Immature natural killer cell (primary cell): ENCODE data around the gene NFS1. TPM values are rescaled to one million over a fixed set of nuclear protein-coding genes. Genes with fewer than 3 reads are reported as not detected.
"Not testable (repeated sequence)": the region's sequence is repeated elsewhere in the genome, so short reads cannot be mapped to it uniquely, and the experiment has no call there.

Experiments
- DNase-seq, 3 donors: peaks; one replicate each; pipeline ENCODE4 v3.0.0; 2022; ENCODE audit warnings: mixed read lengths in 1 of 3
- H3K27ac Mint-ChIP-seq, 6 donors: one replicate each; pipeline ENCODE4 v1.8.0; 2020; ENCODE audit warnings: mixed read lengths in 6 of 6, mild to moderate bottlenecking in 5 of 6, inconsistent platforms in 4 of 6, moderate library complexity in 3 of 6
- H3K27me3 Mint-ChIP-seq, 3 donors: one replicate each; pipeline ENCODE4 v1.8.0; 2020 to 2021; ENCODE audit warnings: low read depth in 3 of 3, mild to moderate bottlenecking in 3 of 3, mixed read lengths in 3 of 3, moderate library complexity in 3 of 3, inconsistent platforms in 1 of 3
- H3K36me3 Mint-ChIP-seq, 3 donors: one replicate each; pipeline ENCODE4 v1.8.0; 2020; ENCODE audit warnings: mixed read lengths in 3 of 3, inconsistent platforms in 2 of 3, mild to moderate bottlenecking in 2 of 3
- H3K4me1 Mint-ChIP-seq, 2 donors: one replicate each; pipeline ENCODE4 v1.8.0; 2020; ENCODE audit warnings: inconsistent platforms in 2 of 2, mild to moderate bottlenecking in 2 of 2, mixed read lengths in 2 of 2, moderate library complexity in 1 of 2
- H3K4me3 Mint-ChIP-seq, 5 donors: one replicate each; pipeline ENCODE4 v1.8.0; 2020; ENCODE audit warnings: mild to moderate bottlenecking in 5 of 5, mixed read lengths in 5 of 5, inconsistent platforms in 3 of 5, moderate library complexity in 3 of 5
- H3K9me3 Mint-ChIP-seq, 6 donors: one replicate each; pipeline ENCODE4 v1.8.0; 2020; ENCODE audit warnings: mild to moderate bottlenecking in 6 of 6, mixed read lengths in 6 of 6, inconsistent platforms in 4 of 6, moderate library complexity in 3 of 6
- polyA plus RNA-seq, 3 donors: library from polyadenylated mRNA; unstranded; fragments of 300-500 nt; fragmentation: Illumina TruSeq; gene quantifications; one replicate each; pipeline ENCODE4 v1.2.3, GENCODE V29; 2021

NFS1 gene
- polyA plus RNA-seq, 3 donors from 2014 or later, result 8.1 to 21.3 (median 20.0) TPM

GRCh38 chr20:35711588-35712209, 12.5 kb upstream of the NFS1 start:
- H3K36me3 Mint-ChIP-seq, result peaks cover 26 to 59% (median 38%) of the 10 kb centered on the region in 3 donors
- H3K9me3 Mint-ChIP-seq, result no peaks in the 10 kb centered on the region
- no peak for DNase-seq
- peaks cover 6 to 38% (median 15%) of the 10 kb centered on the region in 3 donors for H3K27me3 Mint-ChIP-seq
- H3K4me1 Mint-ChIP-seq, result peaks cover 47 to 80% of the 10 kb centered on the region in 2 donors
- H3K4me3 Mint-ChIP-seq, result peak overlapping the region in 3 of 5 donors; percentile 35 to 65 (median 36)
- H3K27ac Mint-ChIP-seq, result peak overlapping the region; percentile 34 to 83 (median 54)

DNA sequence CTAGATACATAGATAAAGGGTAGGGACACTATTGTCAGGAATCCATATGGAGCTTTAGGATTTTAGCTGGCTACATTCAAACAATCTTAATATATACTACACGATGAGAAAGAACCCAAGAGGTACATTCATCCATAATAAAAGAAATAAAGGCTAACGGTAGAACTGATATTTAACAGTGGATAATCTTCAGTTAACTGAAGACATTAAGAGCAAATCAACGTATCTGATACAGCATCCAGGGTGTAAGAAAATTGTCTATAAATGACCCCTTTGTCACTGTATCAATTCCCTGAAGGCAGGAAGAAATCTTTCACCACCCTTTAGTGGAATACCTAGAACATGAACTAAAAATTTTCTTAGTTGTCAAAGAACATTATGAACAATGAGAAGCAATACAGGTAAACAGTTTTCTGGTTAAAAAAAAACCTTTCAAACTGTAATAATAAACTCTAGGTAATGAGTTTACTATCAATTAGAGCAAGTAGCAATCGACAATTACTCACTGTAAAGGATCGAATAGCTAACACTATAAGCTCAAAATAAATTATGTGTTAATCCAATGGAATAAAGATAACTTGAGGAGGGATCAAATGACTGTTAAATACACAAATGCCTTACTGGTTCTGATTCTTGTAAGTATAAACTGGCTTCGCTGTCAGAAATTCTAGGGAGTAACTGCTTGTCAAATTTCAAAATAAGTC, 11.9 kb upstream of the NFS1 start:
- Mint-ChIP-seq H3K9me3 (no peaks in the 10 kb centered on the region), H3K36me3 (peaks cover 24 to 58% (median 34%) of the 10 kb centered on the region in 3 donors), H3K27me3 (peaks cover 4 to 38% (median 17%) of the 10 kb centered on the region in 3 donors), H3K27ac (peak overlapping the region; percentile 40 to 83 (median 56)), H3K4me1 (peaks cover 45 to 76% of the 10 kb centered on the region in 2 donors), H3K4me3 (peak overlapping the region in 2 of 5 donors; percentile 36 to 65)
- no peak for DNase-seq

DNA sequence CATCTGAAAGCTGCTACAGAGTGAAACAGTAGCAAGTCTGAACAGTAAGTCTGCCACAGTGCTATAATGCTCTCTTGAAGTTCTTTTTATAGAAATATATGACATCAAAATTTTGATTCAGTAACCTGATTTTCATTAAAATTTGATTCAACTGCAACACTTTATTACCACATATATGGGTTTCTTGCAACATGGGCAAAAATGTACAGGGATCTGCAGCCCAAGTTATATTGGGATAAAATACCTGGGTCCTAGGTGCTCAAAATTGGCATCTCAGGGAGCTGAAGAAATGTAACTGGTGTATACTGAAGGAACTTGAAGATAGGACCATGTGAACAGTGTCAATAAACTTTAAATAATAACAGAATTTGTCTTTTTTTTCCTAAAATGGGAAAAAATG, 10.9 kb upstream of the NFS1 start:
- H3K4me1 Mint-ChIP-seq, result peaks cover 42 to 69% of the 10 kb centered on the region in 2 donors

DNA sequence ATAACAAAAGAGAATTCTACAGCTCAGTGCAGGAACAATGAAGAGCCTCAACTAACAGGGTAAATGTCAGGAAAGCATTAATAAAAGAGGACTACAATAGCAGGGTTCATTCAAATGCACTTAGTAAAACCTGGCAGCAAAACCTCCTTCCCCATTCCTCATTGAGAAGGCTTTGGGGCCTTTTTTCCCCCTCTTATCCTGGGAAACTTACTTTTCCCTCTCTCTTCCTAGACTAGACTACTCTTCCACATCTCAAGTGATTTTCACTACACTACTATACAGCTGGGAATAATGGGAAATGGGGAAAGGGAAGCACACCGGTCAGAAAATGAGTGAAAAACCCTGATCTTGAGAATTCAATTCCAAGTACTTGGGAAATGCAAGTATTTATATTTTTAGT, 10.1 kb upstream of the NFS1 start:
- peaks cover 23 to 58% (median 36%) of the 10 kb centered on the region in 3 donors for H3K36me3 Mint-ChIP-seq

More for the DNA sequence above, 10.9 kb upstream of the NFS1 start:
- H3K36me3 Mint-ChIP-seq, result peaks cover 20 to 55% (median 33%) of the 10 kb centered on the region in 3 donors
- H3K4me3 Mint-ChIP-seq, result no peak overlapping the region
- DNase-seq, result no peak
- peak overlapping the region in 2 of 6 donors; percentile 12 to 30 for H3K27ac Mint-ChIP-seq
- no peaks in the 10 kb centered on the region for H3K9me3 Mint-ChIP-seq
- H3K27me3 Mint-ChIP-seq, result peaks cover 4 to 37% (median 19%) of the 10 kb centered on the region in 3 donors

DNA sequence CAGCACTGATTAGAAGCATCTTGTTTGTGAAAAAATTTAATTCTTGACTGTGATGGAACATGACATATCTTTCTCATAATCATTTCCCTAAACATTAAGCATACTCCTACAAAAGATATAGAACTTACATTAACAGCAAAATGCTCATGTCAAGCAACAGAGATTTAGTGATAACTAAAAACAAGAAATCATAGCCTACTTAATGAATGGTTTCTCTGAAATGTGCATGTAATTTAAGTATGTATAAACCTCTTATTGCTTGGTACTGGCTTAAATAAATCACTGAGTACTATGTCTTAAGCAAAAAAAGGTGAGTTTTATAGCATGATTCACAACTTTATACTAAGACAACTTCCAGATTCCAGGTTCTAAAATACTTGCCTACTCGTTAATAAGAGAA, 9.3 kb upstream of the NFS1 start:
- Mint-ChIP-seq H3K36me3 (peaks cover 30 to 59% (median 43%) of the 10 kb centered on the region in 3 donors), H3K9me3 (no peaks in the 10 kb centered on the region), H3K4me3 (peak overlapping the region in 1 of 5 donors; percentile 34)

More for the DNA sequence above, 10.1 kb upstream of the NFS1 start:
- H3K9me3 Mint-ChIP-seq, result no peaks in the 10 kb centered on the region
- peaks cover 4 to 39% (median 19%) of the 10 kb centered on the region in 3 donors for H3K27me3 Mint-ChIP-seq
- H3K4me3 Mint-ChIP-seq, result peak overlapping the region in 2 of 5 donors; percentile 3 to 19
- peak overlapping the region; percentile 7 to 56 (median 27) for H3K27ac Mint-ChIP-seq
- peak in 1 of 3 donors; percentile 13 for DNase-seq
- H3K4me1 Mint-ChIP-seq, result peaks cover 39 to 69% of the 10 kb centered on the region in 2 donors

DNA sequence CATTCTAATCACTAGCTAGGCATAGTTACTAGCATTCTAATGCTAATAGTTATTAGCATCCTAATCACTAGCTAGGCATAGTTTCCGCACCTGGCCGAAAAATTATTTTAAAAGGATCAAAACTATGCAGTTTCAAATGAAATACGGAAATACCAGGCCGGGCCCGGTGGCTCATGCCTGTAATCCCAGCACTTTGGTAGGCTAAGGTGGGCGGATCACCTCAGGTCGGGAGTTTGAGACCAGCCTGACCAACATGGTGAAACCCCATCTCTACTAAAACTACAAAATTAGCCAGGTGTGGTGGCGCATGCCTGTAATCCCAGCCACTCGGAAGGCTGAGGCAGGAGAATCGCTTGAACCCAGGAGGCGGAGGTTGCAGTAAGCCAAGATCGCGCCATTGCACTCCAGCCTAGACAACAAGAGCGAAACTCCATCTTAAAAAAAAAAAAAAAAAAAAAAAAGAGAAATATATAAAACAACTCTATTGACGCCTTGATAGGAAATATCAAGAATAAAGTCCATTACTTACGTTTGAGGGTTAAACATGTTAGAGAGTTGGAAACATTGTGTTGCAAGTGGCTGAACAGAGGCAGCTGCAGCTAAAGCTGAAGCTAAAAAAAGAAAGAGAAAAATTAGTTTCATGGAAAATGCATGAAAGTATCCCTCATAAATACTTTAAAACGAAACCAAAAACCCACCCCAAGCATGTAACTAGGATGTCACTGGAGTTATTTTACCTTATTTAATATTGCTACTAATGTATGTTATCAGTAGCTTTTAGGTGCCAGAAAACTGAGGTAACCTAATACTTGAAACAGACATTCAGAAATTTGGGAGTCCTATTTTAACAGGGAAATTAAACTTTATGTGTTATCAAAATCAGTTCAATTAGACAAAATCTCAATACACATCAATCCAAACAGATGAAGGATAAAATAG, 7.7 kb upstream of the NFS1 start:
- peak in 1 of 3 donors; percentile 4 for DNase-seq
- peaks cover 26 to 61% (median 50%) of the 10 kb centered on the region in 3 donors for H3K36me3 Mint-ChIP-seq
- H3K27me3 Mint-ChIP-seq, result peaks cover 11 to 39% (median 38%) of the 10 kb centered on the region in 3 donors
- H3K9me3 Mint-ChIP-seq, H3K4me3 Mint-ChIP-seq: not testable (repeated sequence)
- H3K4me1 Mint-ChIP-seq, result peaks cover 37 to 73% of the 10 kb centered on the region in 2 donors
- peak overlapping the region in 4 of 6 donors; percentile 40 to 59 (median 47) for H3K27ac Mint-ChIP-seq

More for the DNA sequence above, 9.3 kb upstream of the NFS1 start:
- DNase-seq, result no peak
- H3K4me1 Mint-ChIP-seq, result peaks cover 38 to 71% of the 10 kb centered on the region in 2 donors
- peaks cover 4 to 39% (median 24%) of the 10 kb centered on the region in 3 donors for H3K27me3 Mint-ChIP-seq
- H3K27ac Mint-ChIP-seq, result peak overlapping the region in 3 of 6 donors; percentile 22 to 50 (median 33)

- H3K4me3 Mint-ChIP-seq, H3K9me3 Mint-ChIP-seq: not testable (repeated sequence)
- H3K4me1 Mint-ChIP-seq, result peaks cover 31 to 69% of the 10 kb centered on the region in 2 donors
- peaks cover 21 to 53% (median 41%) of the 10 kb centered on the region in 3 donors for H3K36me3 Mint-ChIP-seq
- peak overlapping the region in 3 of 6 donors; percentile 7 to 50 (median 45) for H3K27ac Mint-ChIP-seq
- H3K27me3 Mint-ChIP-seq, result peaks cover 14 to 45% (median 41%) of the 10 kb centered on the region in 3 donors
- peak in 2 of 3 donors; percentile 6 for DNase-seq
These were observed 6.7 kb upstream of the NFS1 start for GRCh38 chr20:35705894-35706293.

GRCh38 chr20:35704514-35705261, 5.5 kb upstream of the NFS1 start:
- Mint-ChIP-seq H3K9me3 (no peaks in the 10 kb centered on the region), H3K27me3 (peaks cover 15 to 57% (median 47%) of the 10 kb centered on the region in 3 donors), H3K4me1 (peaks cover 30 to 69% of the 10 kb centered on the region in 2 donors), H3K27ac (peak overlapping the region in 5 of 6 donors; percentile 9 to 73 (median 35)), H3K36me3 (peaks cover 17 to 43% (median 36%) of the 10 kb centered on the region in 3 donors), H3K4me3 (no peak overlapping the region)
- peak in 1 of 3 donors; percentile 4 for DNase-seq

GRCh38 chr20:35702824-35703695, 3.9 kb upstream of the NFS1 start:
- DNase-seq, result peak in 2 of 3 donors; percentile 9 to 14
- Mint-ChIP-seq H3K27me3 (peaks cover 17 to 64% (median 54%) of the 10 kb centered on the region in 3 donors), H3K27ac (peak overlapping the region; percentile 36 to 89 (median 78)), H3K36me3 (peaks cover 17 to 36% (median 32%) of the 10 kb centered on the region in 3 donors), H3K4me3 (peak overlapping the region in 1 of 5 donors; percentile 9), H3K9me3 (no peaks in the 10 kb centered on the region), H3K4me1 (peaks cover 30 to 64% of the 10 kb centered on the region in 2 donors)

DNA sequence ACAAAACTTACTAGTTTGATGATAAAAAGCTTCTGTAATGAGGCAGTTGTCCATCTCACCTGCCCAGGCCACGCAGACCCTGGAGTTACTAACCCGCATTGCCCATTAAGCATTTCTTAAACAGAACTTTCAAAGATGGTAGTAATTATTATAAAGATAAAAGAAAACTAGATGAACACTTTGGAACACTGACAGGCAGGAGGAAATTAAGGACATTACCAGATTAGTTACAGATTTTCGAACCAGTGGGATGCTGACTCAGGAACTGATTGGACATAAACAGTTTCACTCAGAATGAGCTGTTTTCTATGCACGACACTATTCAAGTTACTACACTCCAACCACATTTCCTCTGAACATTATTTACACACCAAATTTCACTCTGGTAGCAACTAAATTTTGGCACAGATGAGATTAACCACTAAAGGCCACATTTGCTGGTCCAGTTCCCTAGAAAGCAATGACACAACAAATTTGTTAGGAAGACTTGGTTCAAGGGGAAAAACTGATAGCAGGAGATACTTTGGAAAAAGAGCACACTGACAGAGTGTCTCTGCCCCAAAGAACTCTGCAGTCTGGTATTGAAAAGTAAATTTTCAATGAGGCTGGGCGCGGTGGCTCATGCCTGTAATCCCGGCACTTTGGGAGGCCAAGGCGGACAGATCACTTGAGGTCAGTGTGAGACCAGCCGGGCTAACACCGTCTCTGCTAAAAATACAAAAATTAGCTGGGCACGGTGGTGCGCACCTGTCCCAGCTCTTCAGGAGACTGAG, 3.1 kb upstream of the NFS1 start:
- Mint-ChIP-seq H3K4me1 (peaks cover 38 to 66% of the 10 kb centered on the region in 2 donors), H3K4me3 (peak overlapping the region in 4 of 5 donors; percentile 19 to 36 (median 26)), H3K27ac (peak overlapping the region; percentile 36 to 89 (median 74)), H3K27me3 (peaks cover 17 to 64% (median 52%) of the 10 kb centered on the region in 3 donors), H3K9me3 (no peaks in the 10 kb centered on the region), H3K36me3 (peaks cover 17 to 36% (median 32%) of the 10 kb centered on the region in 3 donors)
- peak in 2 of 3 donors; percentile 19 to 20 for DNase-seq

GRCh38 chr20:35700625-35701148, 1.5 kb upstream of the NFS1 start:
- H3K27ac Mint-ChIP-seq, result peak overlapping the region; percentile 93 to 97 (median 95)
- H3K4me1 Mint-ChIP-seq, result peaks cover 37 to 73% of the 10 kb centered on the region in 2 donors
- peak in 1 of 3 donors; percentile 8 for DNase-seq
- peaks cover 15 to 58% (median 46%) of the 10 kb centered on the region in 3 donors for H3K27me3 Mint-ChIP-seq
- H3K9me3 Mint-ChIP-seq, result no peaks in the 10 kb centered on the region
- H3K4me3 Mint-ChIP-seq, result peak overlapping the region; percentile 33 to 97 (median 89)
- H3K36me3 Mint-ChIP-seq, result peaks cover 11 to 33% (median 32%) of the 10 kb centered on the region in 3 donors
